ENCODE results near the gene NOXA1. TPM values are rescaled to one million over a fixed set of nuclear protein-coding genes. Genes with fewer than 3 reads are reported as not detected.
"Not testable (repeated sequence)": the region's sequence is repeated elsewhere in the genome, so short reads cannot be mapped to it uniquely, and the experiment has no call there.

Gene NOXA1
- total and polyA plus RNA-seq, 2 donors from 2014 or later: 19.1 to 21.8 TPM

DNA sequence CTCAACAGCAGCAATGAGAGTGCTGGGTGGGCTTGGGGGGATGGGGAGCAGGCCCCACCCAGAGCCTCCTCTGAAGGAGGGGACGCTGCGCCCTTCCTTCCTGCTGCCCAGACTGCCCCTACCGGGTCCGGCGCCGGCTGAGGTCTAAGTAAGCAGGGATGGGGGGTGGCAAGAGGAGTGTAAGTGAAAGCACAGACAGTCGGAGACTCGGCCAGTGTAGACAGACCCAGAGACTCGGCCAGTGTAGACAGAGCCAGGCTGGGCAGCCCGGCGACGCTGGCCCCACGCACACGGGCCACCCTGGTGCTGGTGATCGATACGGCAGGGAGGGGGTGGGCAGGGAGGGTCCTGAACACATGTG lies 25.4 kb downstream of the NOXA1 start:
- intact Hi-C loops (cut with DNase I): no loop called here
- Histone ChIP-seq H3K27ac (ENCODE audit: low read depth in 2 of 2, low read length in 2 of 2) (no peak overlapping the region), H3K9ac (ENCODE audit: low read length in 3 of 3) (no peak overlapping the region), H3K4me1 (ENCODE audit: control insufficient read depth in 2 of 3, insufficient read depth in 2 of 3, low read depth in 1 of 3, low read length in 3 of 3) (peaks cover 0 to 6% (median 0%) of the 10 kb centered on the region in 3 donors), H3K4me3 (ENCODE audit: low read length in 3 of 3) (no peak overlapping the region), H3K9me3 (ENCODE audit: control insufficient read depth in 2 of 3, insufficient read depth in 1 of 3, low read length in 3 of 3) (no peaks in the 10 kb centered on the region), H3K27me3 (ENCODE audit: control insufficient read depth, insufficient read depth, low read length) (no peaks in the 10 kb centered on the region), H3K36me3 (ENCODE audit: control insufficient read depth in 2 of 3, insufficient read depth in 3 of 3, low read length in 3 of 3) (no peaks in the 10 kb centered on the region)
- FAIRE-seq (no peak), DNase-seq (peak in 1 of 5 donors; percentile 65)
- TF ChIP-seq, protein P1, sequence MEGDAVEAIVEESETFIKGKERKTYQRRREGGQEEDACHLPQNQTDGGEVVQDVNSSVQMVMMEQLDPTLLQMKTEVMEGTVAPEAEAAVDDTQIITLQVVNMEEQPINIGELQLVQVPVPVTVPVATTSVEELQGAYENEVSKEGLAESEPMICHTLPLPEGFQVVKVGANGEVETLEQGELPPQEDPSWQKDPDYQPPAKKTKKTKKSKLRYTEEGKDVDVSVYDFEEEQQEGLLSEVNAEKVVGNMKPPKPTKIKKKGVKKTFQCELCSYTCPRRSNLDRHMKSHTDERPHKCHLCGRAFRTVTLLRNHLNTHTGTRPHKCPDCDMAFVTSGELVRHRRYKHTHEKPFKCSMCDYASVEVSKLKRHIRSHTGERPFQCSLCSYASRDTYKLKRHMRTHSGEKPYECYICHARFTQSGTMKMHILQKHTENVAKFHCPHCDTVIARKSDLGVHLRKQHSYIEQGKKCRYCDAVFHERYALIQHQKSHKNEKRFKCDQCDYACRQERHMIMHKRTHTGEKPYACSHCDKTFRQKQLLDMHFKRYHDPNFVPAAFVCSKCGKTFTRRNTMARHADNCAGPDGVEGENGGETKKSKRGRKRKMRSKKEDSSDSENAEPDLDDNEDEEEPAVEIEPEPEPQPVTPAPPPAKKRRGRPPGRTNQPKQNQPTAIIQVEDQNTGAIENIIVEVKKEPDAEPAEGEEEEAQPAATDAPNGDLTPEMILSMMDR (IDR thresholded peaks at IDR 0.05; ENCODE audit: borderline replicate concordance, extremely low read depth, insufficient read depth): no peak

DNA sequence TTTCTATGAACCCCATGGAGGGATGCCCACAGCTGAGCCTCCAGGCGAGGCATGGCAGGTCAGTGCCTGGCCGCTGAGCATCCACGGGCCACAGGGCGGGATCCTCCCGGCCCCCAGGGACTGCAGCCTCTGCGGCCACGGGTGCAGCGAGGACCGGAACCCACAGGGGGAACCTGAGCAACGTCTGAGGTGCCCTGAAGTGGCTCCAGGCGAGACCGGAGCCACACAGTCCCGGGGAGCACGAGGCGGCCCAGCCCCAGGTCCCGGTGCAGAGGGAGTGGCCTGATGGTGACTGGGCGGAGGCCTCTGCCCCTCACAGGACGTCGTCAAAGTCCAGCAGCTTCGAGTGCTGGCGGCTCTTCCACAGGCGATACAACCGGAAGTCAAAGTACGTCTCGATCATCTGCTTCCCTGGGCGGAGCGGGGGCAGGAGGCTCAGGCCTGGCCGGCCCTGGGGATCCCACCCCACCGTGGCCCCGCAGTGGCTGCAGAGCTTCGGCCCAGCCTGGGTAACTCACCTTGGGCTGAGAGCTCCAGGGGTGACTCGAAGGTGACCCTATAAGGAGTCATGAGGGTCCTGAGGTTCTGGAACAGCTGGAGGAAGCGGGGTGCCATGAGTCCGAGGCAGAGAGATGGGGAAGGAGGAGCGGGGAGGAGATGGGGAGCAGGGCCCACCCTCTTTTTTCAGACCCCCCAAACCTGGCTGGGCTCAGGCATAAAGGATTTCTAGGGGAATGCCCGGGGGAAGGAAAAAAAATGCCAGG lies 26.1 kb downstream of the NOXA1 start:
- Histone ChIP-seq H3K27me3 (ENCODE audit: control insufficient read depth, insufficient read depth, low read length) (no peaks in the 10 kb centered on the region), H3K9me3 (ENCODE audit: control insufficient read depth in 2 of 3, insufficient read depth in 1 of 3, low read length in 3 of 3) (no peaks in the 10 kb centered on the region), H3K9ac (ENCODE audit: low read length in 3 of 3) (no peak overlapping the region), H3K27ac (ENCODE audit: low read depth in 2 of 2, low read length in 2 of 2) (no peak overlapping the region), H3K36me3 (ENCODE audit: control insufficient read depth in 2 of 3, insufficient read depth in 3 of 3, low read length in 3 of 3) (no peaks in the 10 kb centered on the region), H3K4me3 (ENCODE audit: low read length in 3 of 3) (no peak overlapping the region), H3K4me1 (ENCODE audit: control insufficient read depth in 2 of 3, insufficient read depth in 2 of 3, low read depth in 1 of 3, low read length in 3 of 3) (peaks cover 0 to 7% (median 0%) of the 10 kb centered on the region in 3 donors)
- TF ChIP-seq, protein P1 (IDR thresholded peaks at IDR 0.05; ENCODE audit: borderline replicate concordance, extremely low read depth, insufficient read depth): no peak
- DNase-seq (peak in 2 of 5 donors; percentile 48 to 71), FAIRE-seq (no peak)
- intact Hi-C loops (cut with DNase I): no loop called here

DNA sequence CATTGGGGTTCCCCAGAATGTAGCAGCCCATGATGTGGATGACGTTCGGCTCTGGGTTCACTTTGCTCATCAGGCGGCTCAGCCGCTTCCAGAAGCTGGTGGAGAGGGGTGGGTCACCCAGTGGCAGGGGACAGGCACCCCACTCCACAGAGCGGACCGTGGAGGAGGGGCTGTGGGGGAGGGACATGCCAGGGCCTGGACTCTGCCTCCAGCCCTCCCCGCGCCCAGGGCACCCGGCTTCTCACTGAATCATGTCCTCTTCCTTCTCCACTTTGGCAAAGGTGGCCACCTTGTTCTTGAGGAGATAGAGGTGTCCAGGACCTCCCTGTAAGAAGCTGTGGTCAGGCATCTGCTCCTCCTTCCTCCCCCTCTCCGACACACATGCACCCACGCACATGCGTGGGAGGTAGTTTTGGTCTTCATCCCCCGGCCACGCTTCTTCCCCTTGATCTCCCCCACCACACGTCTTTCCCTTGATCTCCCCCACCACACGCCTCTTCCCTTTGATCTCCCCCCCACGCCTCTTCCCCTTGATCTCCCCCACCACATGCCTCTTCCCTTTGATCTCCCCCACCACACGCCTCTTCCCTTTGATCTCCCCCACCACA lies 26.8 kb downstream of the NOXA1 start:
- no peaks in the 10 kb centered on the region for H3K27me3 ChIP-seq (ENCODE audit: control insufficient read depth, insufficient read depth, low read length)
- intact Hi-C loops (cut with DNase I): no loop called here
- DNase-seq (peak in 4 of 5 donors; percentile 15 to 69 (median 34)), FAIRE-seq (no peak)
- no peaks in the 10 kb centered on the region for H3K9me3 ChIP-seq (ENCODE audit: control insufficient read depth in 2 of 3, insufficient read depth in 1 of 3, low read length in 3 of 3)
- no peaks in the 10 kb centered on the region for H3K36me3 ChIP-seq (ENCODE audit: control insufficient read depth in 2 of 3, insufficient read depth in 3 of 3, low read length in 3 of 3)
- no peak overlapping the region for H3K4me3 ChIP-seq (ENCODE audit: low read length in 3 of 3)
- H3K4me1 ChIP-seq (ENCODE audit: control insufficient read depth in 2 of 3, insufficient read depth in 2 of 3, low read depth in 1 of 3, low read length in 3 of 3): peaks cover 0 to 13% (median 0%) of the 10 kb centered on the region in 3 donors
- H3K27ac ChIP-seq (ENCODE audit: low read depth in 2 of 2, low read length in 2 of 2): no peak overlapping the region
- TF ChIP-seq, protein P1 (IDR thresholded peaks at IDR 0.05; ENCODE audit: borderline replicate concordance, extremely low read depth, insufficient read depth): no peak
- no peak overlapping the region for H3K9ac ChIP-seq (ENCODE audit: low read length in 3 of 3)

DNA sequence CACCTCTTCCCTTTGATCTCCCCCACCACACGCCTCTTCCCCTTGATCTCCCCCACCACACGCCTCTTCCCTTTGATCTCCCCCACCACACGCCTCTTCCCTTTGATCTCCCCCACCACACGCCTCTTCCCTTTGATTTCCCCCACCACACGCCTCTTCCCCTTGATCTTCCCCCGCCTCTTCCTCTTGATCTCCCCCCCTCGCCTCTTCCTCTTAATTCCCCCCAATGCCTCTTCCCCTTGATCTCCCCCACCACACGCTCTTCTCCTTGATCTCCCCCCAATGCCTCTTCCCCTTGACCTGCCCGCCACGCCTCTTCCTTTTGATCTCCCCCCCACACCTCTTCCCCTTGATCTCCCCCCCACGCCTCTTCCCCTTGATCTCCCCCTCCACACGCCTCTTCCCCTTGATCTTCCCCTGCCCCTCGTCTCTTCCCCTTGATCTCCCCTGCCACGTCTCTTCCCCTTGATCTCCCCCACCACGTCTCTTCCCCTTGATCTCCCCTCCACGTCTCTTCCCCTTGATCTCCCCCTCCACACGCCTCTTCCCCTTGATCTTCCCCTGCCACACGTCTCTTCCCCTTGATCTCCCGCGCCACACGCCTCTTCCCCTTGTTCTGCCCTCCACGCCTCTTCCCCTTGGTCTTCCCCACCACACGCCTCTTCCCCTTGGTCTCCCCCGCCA lies 27.5 kb downstream of the NOXA1 start:
- FAIRE-seq; intact Hi-C loops (cut with DNase I): not testable (repeated sequence)
- DNase-seq: peak in 2 of 5 donors; percentile 18 to 35

DNA sequence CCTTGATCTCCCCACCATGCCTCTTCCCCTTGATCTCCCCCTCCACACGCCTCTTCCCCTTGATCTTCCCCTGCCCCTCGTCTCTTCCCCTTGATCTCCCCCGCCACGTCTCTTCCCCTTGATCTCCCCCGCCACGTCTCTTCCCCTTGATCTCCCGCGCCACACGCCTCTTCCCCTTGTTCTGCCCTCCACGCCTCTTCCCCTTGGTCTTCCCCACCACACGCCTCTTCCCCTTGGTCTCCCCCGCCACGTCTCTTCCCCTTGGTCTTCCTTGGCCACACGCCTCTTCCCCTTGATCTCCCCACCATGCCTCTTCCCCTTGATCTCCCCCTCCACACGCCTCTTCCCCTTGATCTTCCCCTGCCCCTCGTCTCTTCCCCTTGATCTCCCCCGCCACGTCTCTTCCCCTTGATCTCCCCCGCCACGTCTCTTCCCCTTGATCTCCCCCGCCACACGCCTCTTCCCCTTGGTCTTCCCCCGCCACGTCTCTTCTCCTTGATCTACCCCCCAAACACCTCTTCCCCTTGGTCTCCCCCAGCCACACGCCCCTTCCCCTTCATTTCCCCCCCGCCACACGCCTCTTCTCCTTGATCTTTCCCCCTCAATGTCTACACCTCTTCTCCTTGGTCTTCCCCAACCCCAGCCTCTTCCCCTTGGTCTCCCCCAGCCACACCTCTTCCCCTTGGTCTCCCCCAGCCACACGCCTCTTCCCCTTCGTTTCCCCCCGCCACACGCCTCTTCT lies 28.2 kb downstream of the NOXA1 start:
- DNase-seq: peak in 2 of 5 donors; percentile 31 to 39
- H3K4me1 ChIP-seq (ENCODE audit: control insufficient read depth in 2 of 3, insufficient read depth in 2 of 3, low read depth in 1 of 3, low read length in 3 of 3); H3K27me3 ChIP-seq (ENCODE audit: control insufficient read depth, insufficient read depth, low read length); intact Hi-C loops (cut with DNase I); H3K27ac ChIP-seq (ENCODE audit: low read depth in 2 of 2, low read length in 2 of 2); H3K9me3 ChIP-seq (ENCODE audit: control insufficient read depth in 2 of 3, insufficient read depth in 1 of 3, low read length in 3 of 3); FAIRE-seq; H3K4me3 ChIP-seq (ENCODE audit: low read length in 3 of 3); H3K9ac ChIP-seq (ENCODE audit: low read length in 3 of 3); H3K36me3 ChIP-seq (ENCODE audit: control insufficient read depth in 2 of 3, insufficient read depth in 3 of 3, low read length in 3 of 3): not testable (repeated sequence)

More for the DNA sequence above, 27.5 kb downstream of the NOXA1 start:
- not testable (repeated sequence) for H3K36me3 ChIP-seq (ENCODE audit: control insufficient read depth in 2 of 3, insufficient read depth in 3 of 3, low read length in 3 of 3); H3K4me3 ChIP-seq (ENCODE audit: low read length in 3 of 3); H3K27ac ChIP-seq (ENCODE audit: low read depth in 2 of 2, low read length in 2 of 2); H3K9ac ChIP-seq (ENCODE audit: low read length in 3 of 3); H3K27me3 ChIP-seq (ENCODE audit: control insufficient read depth, insufficient read depth, low read length); H3K9me3 ChIP-seq (ENCODE audit: control insufficient read depth in 2 of 3, insufficient read depth in 1 of 3, low read length in 3 of 3)
- H3K4me1 ChIP-seq (ENCODE audit: control insufficient read depth in 2 of 3, insufficient read depth in 2 of 3, low read depth in 1 of 3, low read length in 3 of 3): peaks cover 0 to 11% (median 1%) of the 10 kb centered on the region in 3 donors
